Left forelimb (tissue), 1 donor: ENCODE measurements around the gene TEX19.
A peak's percentile ranks its signal among the peaks of the same experiment; 100 is the strongest.

ENCODE experiments used
- DNase-seq: peaks from one replicate; pipeline ENCODE4 v3.0.0-alpha.2; 2018; ENCODE audit warnings: low spot score

Gene TEX19

DNA sequence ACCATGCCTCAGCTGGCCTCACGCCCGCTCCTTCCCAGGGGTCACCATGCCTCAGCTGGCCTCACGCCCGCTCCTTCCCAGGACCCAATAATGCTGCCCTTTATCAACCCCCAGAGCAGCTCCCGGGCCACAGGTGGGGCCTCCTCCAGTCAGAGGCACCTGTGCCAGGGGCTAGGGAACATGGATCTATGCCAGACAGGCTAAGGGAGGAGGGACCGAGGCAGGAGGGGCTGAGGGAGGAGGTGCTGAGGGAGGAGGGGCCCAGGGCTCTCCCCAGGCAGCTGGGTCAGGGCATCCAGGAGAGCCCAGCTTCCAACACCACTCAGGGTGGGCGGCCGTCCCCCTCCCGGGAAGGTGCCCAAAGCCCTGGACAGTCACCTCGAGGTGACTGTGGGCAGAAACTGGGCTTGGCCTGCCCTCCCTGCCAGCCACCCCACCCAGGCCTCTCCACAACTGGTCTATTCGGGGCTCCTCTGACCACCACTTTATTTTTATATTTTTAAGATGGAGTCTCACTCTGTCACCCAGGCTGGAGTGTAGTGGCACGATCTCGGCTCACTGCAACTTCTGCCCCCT, 31.9 kb downstream of the TEX19 start:
- DNase-seq = no peak

DNA sequence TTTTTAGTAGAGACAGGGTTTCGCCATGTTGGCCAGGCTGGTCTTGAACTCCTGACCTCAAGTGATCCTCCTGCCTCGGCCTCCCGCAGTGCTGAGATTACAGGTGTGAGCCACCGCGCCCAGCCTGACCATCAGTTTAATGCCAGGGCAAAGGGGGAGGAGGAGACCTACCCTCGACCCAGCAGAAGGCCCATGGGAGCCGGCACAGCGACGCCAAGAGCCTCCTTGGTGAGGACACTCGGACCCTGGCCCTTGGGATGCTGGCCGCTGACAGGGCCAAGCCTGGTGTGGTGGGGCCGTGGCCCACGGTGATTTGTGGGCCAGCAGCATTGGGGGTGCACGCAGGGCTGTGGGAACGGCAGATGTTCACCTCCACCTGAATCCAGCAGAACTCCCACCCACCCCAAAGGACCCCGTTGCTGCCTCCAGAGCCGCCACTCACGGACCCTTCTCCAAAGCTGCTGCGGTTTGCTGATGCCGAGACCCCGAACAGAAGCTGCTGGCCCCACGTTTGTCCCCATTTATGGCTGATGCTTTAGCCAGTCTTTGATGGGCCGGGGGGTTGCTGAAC, 32.5 kb downstream of the TEX19 start:
- no peak for DNase-seq

GRCh38 chr17:82392209-82392920, 33.3 kb downstream of the TEX19 start:
- DNase-seq = no peak

DNA sequence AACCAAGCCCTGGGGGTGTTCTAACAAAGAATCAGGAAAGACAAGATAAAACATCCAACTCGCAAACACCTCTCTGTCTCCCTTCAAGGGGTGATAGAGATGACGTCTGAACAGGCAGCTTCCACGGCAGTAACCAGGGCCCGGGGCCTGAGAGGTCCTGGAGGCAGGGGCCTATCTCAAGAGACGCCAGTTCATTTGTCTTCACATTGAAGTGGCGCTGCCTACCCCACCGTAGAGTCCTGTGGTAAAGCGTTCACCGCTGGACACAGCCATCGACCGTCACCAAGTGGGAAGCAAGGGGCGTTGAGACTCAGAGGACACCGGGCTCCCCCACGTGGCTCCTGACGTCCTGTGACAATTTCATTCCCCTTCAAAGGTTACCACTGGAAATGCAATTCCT, 33.9 kb downstream of the TEX19 start:
- DNase-seq = no peak

- no peak for DNase-seq
Measured at GRCh38 chr17:82394278-82394677, 35.2 kb downstream of the TEX19 start.

DNA sequence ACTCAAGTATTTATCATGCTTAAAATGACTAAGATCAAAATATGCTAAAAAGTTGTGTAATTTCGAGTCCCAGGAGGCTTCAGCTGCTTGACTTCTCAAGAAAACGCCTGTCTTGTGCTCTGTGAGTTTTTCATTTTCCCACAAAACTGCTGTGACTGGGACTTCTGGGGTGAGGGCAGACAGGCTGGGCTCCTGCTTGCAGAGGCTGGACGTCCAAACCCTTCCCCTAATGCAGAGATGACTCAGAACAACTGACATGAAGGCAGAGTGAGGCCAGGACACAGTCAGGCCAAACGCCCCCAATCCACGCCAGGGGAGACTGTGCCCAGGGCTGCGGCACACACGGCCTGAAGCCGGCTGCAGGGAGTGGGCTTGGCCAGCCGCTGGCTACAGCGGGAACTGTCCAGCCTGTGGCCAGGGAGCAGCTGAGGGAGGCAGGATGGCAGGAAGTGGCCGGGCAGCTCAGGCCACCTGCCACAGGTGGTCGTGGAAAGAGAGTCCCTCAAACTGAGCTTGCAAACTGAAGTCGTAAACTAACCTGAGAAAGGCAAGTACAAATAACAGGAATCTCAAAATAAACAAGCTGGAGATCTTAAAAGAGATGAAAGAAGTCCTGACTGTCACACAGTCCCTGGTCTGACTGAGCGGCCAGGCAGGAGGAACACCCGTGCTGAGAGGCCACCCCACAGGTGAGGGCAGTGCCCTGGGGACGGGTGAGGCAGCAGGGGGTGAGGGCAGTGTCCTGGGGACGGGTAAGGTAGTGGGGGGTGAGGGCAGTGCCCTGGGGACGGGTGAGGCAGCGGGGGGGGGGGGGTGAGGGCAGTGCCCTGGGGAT, 37.8 kb downstream of the TEX19 start:
- DNase-seq = no peak

DNA sequence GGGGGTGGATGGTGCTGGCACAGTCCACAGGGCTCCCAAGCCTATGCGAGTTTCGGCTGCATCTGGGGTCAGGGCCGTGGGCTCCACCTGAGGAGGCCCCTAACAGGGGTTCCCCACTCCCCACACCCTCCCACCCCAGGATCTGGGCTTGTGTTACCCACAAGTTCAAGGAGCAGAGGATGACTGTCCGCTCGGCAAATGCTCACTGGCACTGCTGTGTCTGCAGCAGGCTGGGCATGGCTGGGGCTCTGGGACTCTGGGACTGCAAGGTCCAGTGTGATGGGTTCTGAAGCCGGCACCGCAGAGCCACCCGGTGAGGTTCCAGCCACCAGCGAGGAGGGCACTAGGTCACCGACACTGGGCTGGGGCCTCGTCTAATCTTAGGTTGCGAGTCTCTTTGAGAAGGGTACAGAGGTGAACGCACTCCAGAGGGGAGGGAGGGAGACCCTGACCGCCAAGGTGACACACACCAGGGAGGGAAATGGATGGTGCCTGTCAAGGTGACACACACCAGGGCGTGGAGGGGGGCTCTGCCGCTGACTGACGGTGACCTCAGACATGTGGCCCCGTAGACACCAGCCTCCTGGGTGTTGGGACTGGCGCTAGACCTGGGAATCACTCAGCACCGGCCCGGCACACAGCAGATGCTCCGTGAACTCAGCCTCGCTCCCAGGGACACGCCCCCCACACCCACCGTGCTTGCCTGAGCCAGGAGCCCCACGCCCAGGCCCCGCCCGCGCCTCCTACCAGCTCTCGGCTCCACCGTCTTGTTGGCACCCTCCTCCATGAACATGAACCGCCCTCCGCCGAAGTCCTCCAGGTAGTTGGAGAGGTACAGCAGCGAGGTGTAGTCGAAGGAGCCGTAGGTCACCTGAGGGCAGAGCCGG, 38.6 kb downstream of the TEX19 start:
- DNase-seq = no peak

- peak; percentile 86 for DNase-seq
Measured at GRCh38 chr17:82399041-82399441, 40.0 kb downstream of the TEX19 start.

DNA sequence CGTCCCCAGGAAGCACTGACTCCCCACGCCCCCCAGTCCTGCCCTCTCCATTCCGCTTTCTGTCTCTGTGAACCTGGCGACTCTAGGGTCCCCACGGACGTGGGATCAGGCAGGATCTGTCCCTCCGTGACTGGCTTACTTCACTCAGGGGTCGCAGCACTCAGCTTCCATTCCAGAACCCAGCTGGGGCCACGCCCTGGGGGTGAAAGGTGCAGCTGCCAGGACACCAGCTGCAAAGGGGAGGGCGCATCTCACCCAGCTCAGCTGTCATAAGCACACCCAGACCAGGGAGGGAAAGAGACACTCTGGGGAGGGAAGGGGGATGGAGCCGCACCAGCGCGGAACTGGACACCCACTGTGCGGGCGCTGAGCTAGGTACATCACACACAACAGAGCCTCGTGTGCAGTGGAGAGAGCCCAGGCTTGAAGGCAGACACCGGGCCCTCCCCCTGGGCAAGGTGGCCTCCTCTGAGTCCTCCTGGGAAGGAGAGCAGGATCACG, 40.6 kb downstream of the TEX19 start:
- DNase-seq = peak; percentile 83

- DNase-seq = no peak
Measured at GRCh38 chr17:82400206-82400605, 41.2 kb downstream of the TEX19 start.

GRCh38 chr17:82400830-82401229, 41.8 kb downstream of the TEX19 start:
- no peak for DNase-seq

- no peak for DNase-seq
Measured at GRCh38 chr17:82402865-82403264, 43.8 kb downstream of the TEX19 start.

GRCh38 chr17:82403662-82404660, 44.9 kb downstream of the TEX19 start:
- DNase-seq = no peak

DNA sequence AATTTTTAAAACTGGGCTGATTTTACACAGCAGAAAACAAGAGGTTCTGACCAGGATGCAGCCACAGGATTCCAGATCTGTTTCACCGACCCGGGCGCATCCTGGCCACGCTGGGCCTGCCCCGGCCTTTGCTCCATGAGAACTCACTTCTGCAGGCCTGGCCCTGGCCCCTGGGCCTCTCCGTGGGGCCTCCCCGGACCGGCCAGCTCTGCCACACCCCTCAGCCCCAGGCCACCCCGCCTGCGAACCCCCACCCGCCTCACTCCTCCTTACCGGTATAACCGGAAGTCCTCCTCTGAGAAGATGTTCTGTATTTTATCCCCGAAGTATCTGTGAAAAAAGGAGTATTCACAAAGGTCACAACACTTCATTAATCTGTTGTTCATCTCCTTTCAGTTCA, 46.0 kb downstream of the TEX19 start:
- no peak for DNase-seq

DNA sequence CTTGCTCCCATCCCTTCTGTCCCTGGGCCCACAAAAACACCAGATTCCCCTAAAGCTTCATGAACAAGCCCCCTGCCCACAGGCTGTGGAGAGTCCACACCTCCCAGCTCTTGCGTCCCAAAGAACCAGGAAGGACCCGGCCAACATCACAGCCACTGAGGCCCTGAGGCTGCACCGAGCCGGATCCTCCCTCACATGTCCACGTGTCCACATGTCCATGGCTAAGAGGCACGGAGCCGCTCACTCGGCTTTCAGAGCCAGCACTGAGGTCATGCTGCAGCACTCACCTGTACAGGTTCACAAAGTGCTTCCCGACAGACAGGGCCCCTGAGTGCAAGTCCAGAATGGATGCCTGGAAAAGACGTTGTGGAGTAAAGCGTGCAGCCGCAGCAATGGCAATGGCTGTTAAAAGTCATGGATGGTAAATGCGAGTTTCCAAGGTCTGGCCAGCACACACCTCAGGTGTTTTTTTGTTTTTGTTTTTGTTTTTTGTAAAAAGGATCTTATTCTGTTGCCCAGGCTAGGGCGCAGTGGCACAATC, 47.2 kb downstream of the TEX19 start:
- no peak for DNase-seq

DNA sequence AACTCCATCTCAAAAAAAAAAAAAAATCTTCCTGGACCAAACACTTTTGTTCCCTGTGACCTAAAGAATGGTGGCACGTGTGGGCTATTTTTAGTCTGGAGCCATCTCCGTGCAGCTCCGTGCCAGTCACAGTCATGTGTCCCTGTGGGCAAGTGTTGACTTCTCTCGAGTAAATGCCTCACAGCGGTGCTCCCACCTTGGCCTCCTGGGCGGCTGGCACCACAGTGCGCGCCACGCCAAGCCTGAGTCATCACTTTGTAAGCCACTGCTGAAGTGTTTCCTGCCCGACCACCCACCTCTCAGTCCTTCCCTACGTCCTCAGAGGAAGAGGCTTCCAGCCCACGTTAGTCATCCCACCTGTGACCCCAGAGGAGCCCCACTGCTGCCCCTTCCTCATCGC, 48.2 kb downstream of the TEX19 start:
- DNase-seq = peak; percentile 55

GRCh38 chr17:82408288-82408937, 49.4 kb downstream of the TEX19 start:
- no peak for DNase-seq

- DNase-seq = no peak
Measured at GRCh38 chr17:82408938-82409318, 49.9 kb downstream of the TEX19 start.

DNA sequence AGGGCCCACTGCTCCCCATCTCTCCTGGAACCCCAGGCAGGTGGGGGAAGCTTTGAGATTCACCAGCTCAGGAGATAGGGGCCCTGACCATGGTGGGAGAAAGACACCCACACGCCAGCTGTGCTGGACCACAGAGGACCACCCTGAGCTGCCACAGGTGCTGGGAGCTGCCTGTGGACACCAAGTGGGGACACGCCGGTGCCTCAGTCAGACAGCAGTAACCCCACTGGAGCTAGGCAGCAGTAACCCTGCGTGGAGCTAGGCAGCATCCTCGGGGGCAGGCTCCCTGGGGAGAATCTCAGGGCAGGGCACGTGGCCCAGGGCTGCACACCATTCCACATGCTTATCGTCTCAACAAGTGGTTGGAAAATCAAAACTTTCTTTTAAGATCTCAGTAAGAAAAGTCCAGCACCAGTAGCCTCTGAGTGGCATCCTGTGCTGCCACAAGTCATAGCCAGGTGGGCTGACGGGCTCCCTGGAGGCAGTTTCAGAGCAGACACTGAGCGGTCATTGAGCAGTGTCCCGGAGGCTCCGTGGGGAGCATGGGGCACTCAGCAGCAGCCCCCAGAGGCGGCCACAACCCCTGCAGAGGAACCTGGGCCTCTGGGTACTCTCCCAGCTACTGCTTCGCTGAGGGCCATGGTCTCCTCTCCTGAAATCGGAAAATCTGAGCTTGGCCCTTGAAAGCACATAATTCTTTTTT, 51.1 kb downstream of the TEX19 start:
- DNase-seq = no peak
